Common myeloid progenitor, CD34-positive (primary cell): ENCODE measurements around the gene PPP1R16B.

Source experiments
- CTCF ChIA-PET: fragments of 350-600 bp; sonication (Branson Sonifier 250); formaldehyde crosslinking; loops from one replicate; lab custom pipeline; 2021; ENCODE audit warnings: antibody characterized with exemption; lab: Charles Lee
- POLR2A ChIA-PET: fragments of 350-600 bp; sonication (Branson Sonifier 250); formaldehyde crosslinking; loops from one replicate; lab custom pipeline; 2021; ENCODE audit warnings: antibody characterized with exemption; lab: Charles Lee
- DNase-seq, 3 donors: peaks; one replicate each; pipeline versions ENCODE4 v3.0.0 to v3.0.0-alpha.2; 2013
- H3K27ac ChIP-seq, 2 experiments: 1 replicate in 1 of 2; 2 replicates in 1 of 2; pipeline ENCODE4 v1.7.0; 2013; ENCODE audit warnings: inconsistent platforms in 2 of 2, low read length in 2 of 2, mild to moderate bottlenecking in 2 of 2, low read depth in 1 of 2, moderate library complexity in 1 of 2; ENCODE audit not compliant: severe bottlenecking in 2 of 2, insufficient read depth in 1 of 2, poor library complexity in 1 of 2
- H3K27me3 ChIP-seq, 5 experiments: replicated peaks in 2 of 5; 1 replicate in 3 of 5; 2 replicates in 2 of 5; pipeline versions ENCODE4 v1.6.1 to v1.7.0; 2013; ENCODE audit warnings: low read length in 4 of 5, mild to moderate bottlenecking in 2 of 5, moderate library complexity in 2 of 5, inconsistent platforms in 1 of 5; ENCODE audit not compliant: insufficient read depth in 5 of 5, control insufficient read depth in 4 of 5
- H3K36me3 ChIP-seq, 4 experiments: 1 replicate in 2 of 4; 2 replicates in 2 of 4; pipeline versions ENCODE4 v1.6.1 to v1.7.0; 2013; ENCODE audit warnings: low read length in 3 of 4, control low read depth in 1 of 4, mild to moderate bottlenecking in 1 of 4; ENCODE audit not compliant: control insufficient read depth in 4 of 4, insufficient read depth in 4 of 4
- H3K4me1 ChIP-seq, 4 experiments: 1 replicate in 3 of 4; 2 replicates in 1 of 4; pipeline versions ENCODE4 v1.6.1 to v1.7.1; 2013; ENCODE audit warnings: low read length in 3 of 4, mild to moderate bottlenecking in 3 of 4, control low read depth in 1 of 4, inconsistent platforms in 1 of 4, moderate library complexity in 1 of 4; ENCODE audit not compliant: control insufficient read depth in 4 of 4, insufficient read depth in 4 of 4; ENCODE audit errors: control extremely low read depth in 1 of 4
- H3K4me3 ChIP-seq, 7 experiments: 1 replicate in 4 of 7; 2 replicates in 3 of 7; pipeline versions ENCODE4 v1.5.1 to v1.7.0; 2013; ENCODE audit warnings: mild to moderate bottlenecking in 7 of 7, low read length in 6 of 7, moderate library complexity in 6 of 7, inconsistent platforms in 2 of 7, low read depth in 2 of 7, control low read depth in 1 of 7; ENCODE audit not compliant: insufficient read depth in 4 of 7, control insufficient read depth in 1 of 7; ENCODE audit errors: extremely low read depth in 1 of 7
- H3K9me3 ChIP-seq, 5 experiments: 1 replicate in 4 of 5; 2 replicates in 1 of 5; pipeline versions ENCODE4 v1.6.1 to v1.7.1; 2013; ENCODE audit warnings: low read length in 4 of 5, mild to moderate bottlenecking in 2 of 5, inconsistent platforms in 1 of 5, low read depth in 1 of 5, moderate library complexity in 1 of 5; ENCODE audit not compliant: control insufficient read depth in 4 of 5, insufficient read depth in 2 of 5; ENCODE audit errors: control extremely low read depth in 1 of 5
- WGBS: methylation state at CpG from one replicate; pipeline ENCODE4 v1.1.5; 2013; ENCODE audit not compliant: insufficient coverage; 5-methylcytosine and 5-hydroxymethylcytosine counted together

The PPP1R16B gene

DNA sequence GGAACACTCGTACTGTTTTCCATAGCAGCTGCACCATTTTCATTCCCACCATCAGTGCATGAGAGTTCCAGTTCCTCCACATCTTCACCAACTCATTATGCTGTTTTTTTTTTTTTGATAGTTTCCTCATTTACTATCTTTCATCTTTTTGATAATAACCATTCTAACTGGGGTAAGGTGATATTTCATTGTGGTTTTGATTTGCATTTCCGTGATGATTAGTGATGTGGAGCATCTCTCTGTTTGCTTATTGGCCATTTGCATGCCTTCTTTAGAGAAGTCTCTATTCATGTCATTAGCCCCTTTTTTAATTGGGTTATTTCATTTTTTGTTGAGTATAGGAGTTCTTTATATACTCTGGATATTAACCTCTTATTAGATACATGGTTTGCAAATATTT is 31.3 kb upstream of the PPP1R16B start:
- Histone ChIP-seq H3K9me3 (peaks cover 3 to 10% (median 8%) of the 10 kb centered on the region in 5 experiments), H3K36me3 (peaks cover 18 to 60% (median 34%) of the 10 kb centered on the region in 4 experiments), H3K27me3 (no peaks in the 10 kb centered on the region), H3K27ac (no peak overlapping the region), H3K4me1 (no peaks in the 10 kb centered on the region), H3K4me3 (no peak overlapping the region)
- ChIA-PET POLR2A (no interaction called here), CTCF (no interaction called here)
- WGBS: no CpG with 5 or more reads among the region's 2 CpGs
- no peak for DNase-seq

DNA sequence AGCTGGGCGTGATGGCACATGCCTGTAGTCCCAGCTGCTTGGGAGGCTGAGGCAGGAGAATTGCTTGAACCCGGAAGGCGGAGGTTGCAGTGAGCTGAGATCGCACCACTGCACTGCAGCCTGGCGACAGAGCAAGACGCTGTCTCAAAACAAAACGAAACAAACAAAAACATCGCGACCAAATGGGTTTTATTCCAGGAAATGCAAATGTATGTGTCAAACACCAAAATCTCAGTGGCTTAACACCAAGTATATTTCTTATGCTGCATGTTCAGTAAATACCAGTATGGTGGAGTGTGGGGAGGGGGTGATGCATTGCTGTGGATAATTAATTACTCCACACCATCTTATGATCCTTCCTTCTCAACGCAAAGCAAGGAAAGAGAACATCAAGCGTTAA is 29.1 kb upstream of the PPP1R16B start:
- POLR2A ChIA-PET: no interaction called here

DNA sequence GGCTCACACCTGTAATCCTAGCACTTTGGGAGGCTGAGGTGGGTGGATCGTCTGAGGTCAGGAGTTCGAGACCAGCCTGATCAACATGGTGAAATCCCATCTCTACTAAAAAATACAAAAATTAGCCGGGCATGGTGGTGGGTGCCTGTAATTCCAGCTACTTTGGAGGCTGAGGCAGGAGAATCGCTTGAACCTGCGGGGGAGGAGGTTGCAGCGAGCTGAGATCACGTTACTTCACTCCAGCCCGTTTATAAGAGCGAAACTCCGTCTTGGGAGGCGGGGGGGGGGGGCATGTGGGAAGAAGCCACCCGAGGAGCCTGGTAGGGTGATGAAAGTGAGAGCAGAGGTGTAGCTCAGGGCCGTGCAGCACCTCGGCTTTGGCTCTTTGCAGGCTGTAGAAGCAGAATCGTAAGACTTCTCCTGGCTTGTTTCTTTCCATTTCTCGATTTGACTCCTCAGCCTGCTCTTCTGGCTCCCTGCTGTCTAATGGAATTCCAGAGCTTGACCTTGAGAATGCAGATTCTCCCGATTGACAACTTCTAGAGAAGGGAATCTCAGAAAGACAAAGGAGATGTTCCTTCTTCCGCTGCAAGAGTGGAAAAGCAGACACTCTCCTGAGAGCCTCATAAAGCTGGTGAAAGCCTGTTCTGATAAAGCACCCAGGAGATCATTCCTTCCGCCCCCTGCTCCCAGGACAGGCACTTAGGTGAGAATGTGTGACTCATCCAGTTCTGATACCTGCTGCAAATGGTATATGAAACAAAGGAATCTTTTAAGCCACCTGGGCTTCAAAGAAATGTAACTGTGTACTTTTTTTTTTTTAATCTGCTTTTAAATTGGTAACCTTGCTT is 26.0 kb upstream of the PPP1R16B start:
- no peak overlapping the region for H3K4me3 ChIP-seq
- H3K27me3 ChIP-seq: no peaks in the 10 kb centered on the region
- WGBS: 90% methylated on average over 15 of the region's 19 CpGs
- no peak overlapping the region for H3K27ac ChIP-seq
- no peaks in the 10 kb centered on the region for H3K4me1 ChIP-seq
- no peak for DNase-seq
- ChIA-PET CTCF (interaction anchor here (1.3 kb wide), 1 partner anchor 11 kb away, joined by 7 read pairs; no protein-coding TSS in a partner anchor), POLR2A (no interaction called here)
- peaks cover 0 to 9% (median 2%) of the 10 kb centered on the region in 4 experiments for H3K36me3 ChIP-seq
- peaks cover 0 to 1% (median 0%) of the 10 kb centered on the region in 5 experiments for H3K9me3 ChIP-seq

More for the DNA sequence above, 29.1 kb upstream of the PPP1R16B start:
- CTCF ChIA-PET: no interaction called here
- Histone ChIP-seq H3K27ac (no peak overlapping the region), H3K4me3 (no peak overlapping the region), H3K27me3 (no peaks in the 10 kb centered on the region), H3K36me3 (peaks cover 17 to 39% (median 22%) of the 10 kb centered on the region in 4 experiments), H3K9me3 (peaks cover 3 to 10% (median 8%) of the 10 kb centered on the region in 5 experiments), H3K4me1 (no peaks in the 10 kb centered on the region)
- 93% methylated on average over 8 of the region's 11 CpGs for WGBS
- DNase-seq: no peak

GRCh38 chr20:38782275-38782674 is 23.2 kb upstream of the PPP1R16B start:
- H3K36me3 ChIP-seq: no peaks in the 10 kb centered on the region
- ChIA-PET CTCF (no interaction called here), POLR2A (no interaction called here)
- H3K27me3 ChIP-seq: no peaks in the 10 kb centered on the region
- H3K4me1 ChIP-seq: no peaks in the 10 kb centered on the region
- WGBS: 100% methylated on average over 1 of the region's 3 CpGs
- no peak for DNase-seq
- H3K4me3 ChIP-seq: no peak overlapping the region
- no peaks in the 10 kb centered on the region for H3K9me3 ChIP-seq
- no peak overlapping the region for H3K27ac ChIP-seq

- DNase-seq: no peak
- Histone ChIP-seq H3K27me3 (no peaks in the 10 kb centered on the region), H3K36me3 (no peaks in the 10 kb centered on the region), H3K27ac (no peak overlapping the region), H3K9me3 (no peaks in the 10 kb centered on the region), H3K4me3 (no peak overlapping the region), H3K4me1 (peaks cover 0 to 2% (median 0%) of the 10 kb centered on the region in 4 experiments)
- CTCF ChIA-PET: interaction anchor here (0.8 to 2.9 kb wide), 7 partner anchors 11 to 130 kb away, joined by 3 to 11 read pairs (median 4); no protein-coding TSS in a partner anchor
- POLR2A ChIA-PET: interaction anchor here (1.1 kb wide), 1 partner anchor 18 kb away, joined by 3 read pairs; the partner anchor contains the start of gene PPP1R16B
- 97% methylated on average over 7 of the region's 7 CpGs for WGBS
Observed at GRCh38 chr20:38787870-38788269, 17.6 kb upstream of the PPP1R16B start.

- Histone ChIP-seq H3K4me3 (no peak overlapping the region), H3K27ac (no peak overlapping the region), H3K9me3 (no peaks in the 10 kb centered on the region), H3K36me3 (no peaks in the 10 kb centered on the region), H3K4me1 (peaks cover 0 to 13% (median 6%) of the 10 kb centered on the region in 4 experiments), H3K27me3 (no peaks in the 10 kb centered on the region)
- 95% methylated on average over 3 of the region's 7 CpGs for WGBS
- CTCF ChIA-PET: interaction anchor here (0.6 to 2.9 kb wide), 18 partner anchors 10 to 109 kb away, joined by 3 to 26 read pairs (median 4); partner anchors contain the start of gene PPP1R16B
- POLR2A ChIA-PET: interaction anchor here (0.5 to 3.2 kb wide), 3 partner anchors 9 to 16 kb away, joined by 4 to 13 read pairs (median 5); partner anchors contain the start of gene PPP1R16B
- no peak for DNase-seq
Observed at GRCh38 chr20:38789503-38790199, 15.8 kb upstream of the PPP1R16B start.
